T-helper 2 cell treated with Interferon-gamma antibody and Interleukin-4, amounts not matched to agents 100 ng/mL and 5 ng/mL, for 36 hours (primary cell): ENCODE results near the gene CPEB1. TPM values are rescaled to one million over a fixed set of nuclear protein-coding genes. Genes with fewer than 3 reads are reported as not detected.

Experiments used
- intact Hi-C: fragments of 100-400 bp; cut with micrococcal nuclease; formaldehyde crosslinking; loops from one replicate; pipeline ENCODE4 v1.15.1; 2023
- total RNA-seq: library from RNA; stranded (reverse); gene quantifications from 2 replicates; pipeline ENCODE4 v1.2.3, GENCODE V29; 2022

Gene CPEB1
- not detected in 2 replicates for total RNA-seq

DNA sequence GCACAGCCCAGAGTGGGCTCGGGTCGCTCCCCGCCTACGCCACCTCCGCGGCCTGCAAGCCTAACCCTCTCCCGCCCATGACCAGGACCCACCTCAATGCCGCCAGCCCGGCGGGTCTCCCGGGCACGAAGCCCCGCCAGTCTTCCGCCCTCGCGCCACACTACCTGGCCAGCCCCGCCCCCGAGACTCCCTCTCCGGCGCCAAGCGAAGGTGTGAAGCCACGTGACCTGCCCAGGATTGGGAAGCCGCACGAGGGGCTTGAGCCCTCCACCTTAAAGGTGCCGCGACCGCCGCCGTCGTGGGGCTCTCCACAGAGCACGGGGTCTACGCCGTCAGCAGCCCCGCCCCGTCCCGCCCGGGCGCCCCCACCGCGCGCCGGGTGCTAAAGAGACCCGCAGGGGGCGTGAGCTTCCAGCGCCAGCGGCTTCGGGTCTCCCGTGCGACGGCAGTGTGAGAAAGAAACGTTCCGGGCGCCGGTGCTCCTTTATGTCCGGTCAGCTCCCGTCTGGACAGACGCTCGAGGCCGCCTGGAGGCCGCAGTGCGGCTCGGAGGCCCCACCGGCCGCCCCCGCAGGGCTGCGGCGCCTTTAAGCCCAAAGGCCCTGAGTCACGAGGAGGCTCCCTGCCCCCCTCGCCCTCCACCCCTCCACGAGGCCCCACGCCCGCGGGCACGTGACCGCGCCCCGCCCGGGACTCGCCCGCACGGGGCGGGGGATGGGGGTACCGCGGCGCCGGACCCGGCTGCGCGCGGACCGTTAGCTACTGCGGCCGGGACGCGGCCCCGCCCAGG is at the start of gene CPEB1:
Gene CPEB1, minus strand, starts transcription at position 319 of the 790 bp plus-strand sequence. CDS start 18,904 bp downstream, outside the sequence.
- intact Hi-C loops: no loop called here

DNA sequence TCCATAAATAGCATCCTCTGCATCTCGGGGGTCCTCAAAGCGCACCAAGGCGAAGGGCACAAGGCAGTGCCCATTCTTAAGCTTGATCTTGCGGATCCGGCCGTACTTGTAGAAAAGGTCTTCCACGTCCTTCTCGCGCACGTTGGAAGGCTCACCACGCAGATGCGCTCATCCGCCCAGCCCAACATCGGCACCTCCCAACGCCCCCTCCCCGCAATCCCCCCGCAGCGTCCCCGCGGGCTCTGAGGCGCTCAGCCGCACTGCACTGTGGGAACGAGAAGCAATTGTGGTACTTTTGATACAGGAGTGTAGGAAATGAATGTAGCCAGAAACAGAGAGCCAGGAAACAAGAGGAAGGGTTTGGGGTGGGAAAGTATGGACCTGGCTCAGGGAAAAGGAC is 45.0 kb upstream of the CPEB1 start:
- intact Hi-C loops: no loop called here

DNA sequence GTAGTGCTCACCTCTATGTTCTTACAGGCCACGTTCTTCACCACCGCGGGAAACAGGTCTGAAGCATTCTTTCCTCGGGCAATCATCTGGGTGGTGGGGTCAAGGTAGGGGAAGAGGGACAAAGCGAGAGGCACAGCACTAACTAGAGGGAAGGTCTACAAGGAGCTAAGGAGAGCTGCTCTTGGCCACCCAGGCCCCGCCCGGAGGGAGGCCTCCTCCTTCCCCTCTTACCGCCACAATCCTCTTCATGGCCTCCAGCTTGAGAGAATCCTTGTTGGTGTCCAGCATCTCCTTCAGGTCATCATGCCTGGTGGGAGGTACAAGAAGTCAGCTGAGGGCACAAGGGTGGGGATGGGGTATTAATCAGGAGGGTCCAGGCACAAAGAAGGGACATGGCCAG is 42.0 kb upstream of the CPEB1 start:
- intact Hi-C loops: no loop called here

DNA sequence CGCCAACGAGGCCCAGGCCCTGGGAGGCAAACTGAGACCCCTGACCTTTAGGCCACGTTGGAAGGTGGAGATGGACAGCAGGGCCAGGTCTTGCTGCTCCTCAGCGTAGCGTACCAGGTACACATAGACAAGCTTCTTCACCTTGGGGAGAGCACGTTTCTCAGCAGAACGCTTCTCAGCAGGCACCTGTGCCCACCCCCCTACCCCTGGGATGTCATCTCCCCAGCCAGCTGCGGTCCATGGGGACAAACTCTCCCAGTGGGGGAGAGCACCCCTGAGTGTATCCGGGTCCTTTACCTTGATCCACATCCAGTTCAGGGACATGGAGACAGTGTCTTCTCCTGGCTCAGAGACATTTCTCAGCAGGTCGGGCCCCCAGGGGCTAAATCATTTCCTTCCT is 41.5 kb upstream of the CPEB1 start:
- intact Hi-C loops: no loop called here

DNA sequence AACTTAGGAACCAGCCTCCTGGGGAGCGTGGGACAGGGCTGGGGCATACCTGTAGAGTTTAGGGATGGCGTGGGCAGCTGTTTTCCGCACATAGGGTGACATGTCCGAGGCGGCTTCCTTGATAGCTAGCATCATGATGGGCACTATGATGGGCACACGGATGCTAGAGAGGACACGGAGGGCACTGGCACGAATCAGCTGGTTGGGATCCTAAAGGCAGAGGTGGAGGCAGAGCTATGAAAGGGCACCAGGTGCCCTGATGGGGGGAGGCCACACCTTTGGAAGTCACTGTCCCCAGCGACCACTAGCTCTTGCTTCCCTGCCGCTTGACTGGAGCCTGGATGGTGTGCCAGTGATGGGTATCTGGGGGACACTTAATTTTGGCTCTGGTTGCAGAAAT is 34.2 kb upstream of the CPEB1 start:
- intact Hi-C loops: no loop called here

DNA sequence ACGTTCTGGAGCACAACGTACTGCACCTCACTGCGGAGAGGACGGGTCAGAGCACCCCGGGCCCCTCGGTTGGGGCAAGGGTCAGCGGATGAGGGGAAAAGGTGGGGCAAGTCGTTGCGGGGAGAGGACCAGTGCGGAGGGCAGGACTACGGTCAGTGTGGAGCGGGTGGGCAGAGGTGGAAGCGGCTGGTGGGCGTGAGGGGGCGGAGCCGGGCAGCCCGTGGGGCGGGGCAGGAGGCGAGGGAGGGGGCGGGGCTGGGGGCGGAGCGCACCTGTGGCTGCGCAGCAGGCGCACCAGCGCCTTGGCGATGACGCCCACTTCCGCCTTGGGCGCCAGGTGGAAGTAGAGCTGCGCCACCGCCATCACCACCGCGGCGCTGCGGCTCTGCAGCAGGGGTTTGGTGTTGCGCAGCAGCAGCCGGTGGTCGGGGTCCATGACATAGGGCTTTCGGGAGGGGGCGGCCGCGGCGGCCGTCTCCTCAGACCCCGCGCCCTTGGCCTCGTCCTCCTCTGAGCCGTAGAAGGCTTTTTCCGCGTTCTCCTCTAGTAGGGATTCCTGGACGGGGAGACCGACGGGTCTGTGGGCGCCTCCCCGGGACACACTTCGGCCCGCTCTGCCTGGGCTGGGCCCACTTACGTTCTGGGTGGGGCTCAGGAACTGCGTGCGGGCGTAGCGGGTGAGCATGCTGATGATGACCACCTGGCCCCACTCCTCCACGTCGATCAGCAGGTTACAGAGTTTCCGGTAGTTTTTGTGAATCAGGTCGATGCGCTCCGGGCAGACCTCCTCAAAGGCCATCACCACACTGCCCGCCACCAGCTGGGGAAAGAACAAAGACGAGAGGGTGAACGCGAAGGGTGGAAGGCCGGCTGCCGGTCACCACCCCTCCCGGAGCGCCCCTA is 33.3 kb upstream of the CPEB1 start:
- intact Hi-C loops: loop anchor here (1.0 kb wide), 1 partner anchor 29 kb away; the partner anchor contains the start of gene AP3B2

DNA sequence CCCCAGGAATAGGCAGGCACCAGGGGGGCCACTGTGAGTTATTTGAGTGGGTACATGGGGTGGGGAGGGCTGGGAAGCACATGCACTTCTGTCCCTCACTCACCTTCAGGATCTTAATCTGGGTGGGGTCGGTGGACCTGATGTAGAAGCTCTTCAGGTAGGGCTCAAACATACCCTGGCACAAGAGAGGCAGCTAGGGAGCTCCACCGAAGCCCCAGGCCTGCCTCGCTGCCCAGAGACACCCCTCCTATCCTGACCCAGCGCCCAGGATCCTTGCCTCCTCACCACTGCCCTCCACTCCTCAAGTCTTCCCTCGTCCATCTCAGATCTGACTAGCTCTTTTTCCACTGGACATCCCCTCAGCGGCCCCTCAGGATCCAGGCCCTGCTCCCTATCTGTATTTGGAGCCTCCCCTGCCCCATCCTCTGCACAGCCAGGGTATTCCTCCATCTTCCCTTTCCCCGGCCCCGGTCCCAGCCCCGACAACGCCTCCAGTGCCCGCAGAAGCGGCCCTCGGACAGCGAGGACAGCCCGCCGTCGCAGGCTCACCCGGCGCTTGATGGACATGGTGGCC is 32.5 kb upstream of the CPEB1 start:
- intact Hi-C loops: loop anchor here (1.0 kb wide), 1 partner anchor 30 kb away; the partner anchor contains the start of gene AP3B2

DNA sequence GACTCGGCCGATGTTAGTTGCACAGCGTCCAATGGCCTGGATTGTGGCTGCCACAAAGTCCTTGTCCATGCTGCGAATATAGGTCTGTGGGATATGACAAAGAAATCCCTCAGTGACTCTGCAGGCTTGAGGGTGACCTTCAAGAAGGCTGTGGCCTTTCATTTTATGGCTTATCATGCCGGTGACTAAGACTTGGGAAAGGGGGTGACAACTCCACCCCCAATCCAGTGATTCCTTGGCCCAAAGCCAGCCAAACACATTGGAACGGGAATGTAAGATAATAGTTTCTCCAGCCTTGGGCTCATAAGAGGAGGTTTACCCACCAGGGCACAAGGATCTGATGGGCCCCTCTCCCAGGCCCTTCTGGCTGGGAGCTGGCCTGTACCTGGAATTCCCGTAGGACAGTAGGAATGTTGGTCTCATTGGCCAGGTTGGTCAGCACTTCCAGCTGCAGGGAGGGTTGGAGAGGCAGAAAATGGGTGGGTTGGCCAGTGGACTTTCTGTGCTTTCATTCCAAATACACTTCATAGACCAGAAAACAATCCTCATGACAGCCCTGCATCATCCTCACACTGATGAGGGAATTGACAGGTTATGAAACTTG is 30.7 kb upstream of the CPEB1 start:
- intact Hi-C loops: no loop called here

DNA sequence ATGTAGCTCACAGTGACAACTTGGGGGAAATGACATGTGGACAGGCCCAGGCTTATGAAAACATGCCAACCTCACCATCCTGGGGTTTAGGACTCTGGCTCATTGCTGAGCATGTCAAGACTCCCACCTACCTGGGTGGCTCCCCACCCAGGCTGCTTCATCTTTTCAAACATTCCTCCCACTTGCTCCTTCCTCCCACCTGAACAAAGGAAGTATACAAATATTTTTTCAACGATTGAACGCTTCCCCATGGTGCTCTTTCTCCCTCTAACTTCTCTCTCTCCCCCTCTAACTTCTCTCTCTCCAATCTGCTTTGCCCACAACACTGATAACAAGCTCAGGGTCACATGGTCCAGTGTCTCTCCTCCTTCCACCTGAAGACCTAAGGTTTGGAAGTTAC is 27.7 kb upstream of the CPEB1 start:
- intact Hi-C loops: no loop called here

DNA sequence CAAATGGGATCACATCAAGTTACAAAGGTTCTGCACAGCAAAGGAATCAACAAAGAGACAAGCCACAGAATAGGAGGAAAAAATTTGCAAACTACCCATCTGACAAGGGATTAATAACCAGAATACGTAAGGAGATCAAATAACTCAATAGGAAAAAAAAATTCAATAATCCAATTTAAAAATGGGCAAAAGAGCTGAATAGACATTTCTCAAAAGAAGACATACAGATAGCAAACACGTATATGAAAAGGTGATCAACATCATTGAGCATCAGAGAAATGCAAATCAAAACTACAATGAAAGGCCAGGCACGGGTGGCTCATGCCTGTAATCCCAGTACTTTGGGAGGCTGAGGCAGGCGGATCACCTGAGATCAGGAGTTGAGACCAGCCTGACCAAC is 23.5 kb upstream of the CPEB1 start:
- intact Hi-C loops: no loop called here

DNA sequence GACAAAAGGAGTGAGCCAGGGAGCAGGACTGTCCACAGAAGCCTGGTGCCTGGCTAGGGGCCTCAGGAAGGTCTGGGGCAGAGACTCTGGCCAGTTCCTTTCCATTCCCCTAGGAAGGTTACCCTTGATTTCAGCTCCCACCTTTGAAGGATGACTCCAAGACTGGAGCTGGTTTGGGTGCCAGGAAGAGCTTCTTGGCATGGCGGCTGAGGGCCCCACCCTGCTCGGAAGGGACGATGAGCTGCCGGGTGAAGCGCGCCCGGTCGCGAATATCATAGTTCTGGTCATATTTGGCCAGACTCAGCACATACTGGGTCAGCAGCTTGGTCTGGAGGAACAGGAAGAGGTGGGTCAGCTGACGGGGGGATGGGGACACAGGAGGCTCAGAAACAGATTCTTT is 19.4 kb upstream of the CPEB1 start:
- intact Hi-C loops: no loop called here

DNA sequence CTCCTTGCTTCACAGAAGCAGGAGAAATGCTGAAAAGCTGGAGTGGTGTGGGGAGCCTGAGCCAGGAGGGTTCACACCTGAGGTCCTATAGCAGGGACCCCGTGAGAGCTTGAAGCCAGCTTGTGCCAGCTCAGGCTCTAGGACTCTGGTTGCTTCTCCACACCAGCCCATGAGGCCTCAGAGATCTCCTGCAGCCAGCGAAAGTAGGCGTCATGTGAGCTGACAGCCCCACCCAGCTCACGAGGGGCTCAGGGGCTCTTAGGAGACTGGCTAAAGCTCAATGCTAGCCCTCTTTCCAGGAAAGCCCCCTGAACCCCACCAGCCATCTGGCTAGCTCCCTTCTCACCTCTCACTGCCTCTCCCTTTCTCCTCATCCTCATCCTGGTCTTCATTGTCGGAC is 16.9 kb upstream of the CPEB1 start:
- intact Hi-C loops: no loop called here

DNA sequence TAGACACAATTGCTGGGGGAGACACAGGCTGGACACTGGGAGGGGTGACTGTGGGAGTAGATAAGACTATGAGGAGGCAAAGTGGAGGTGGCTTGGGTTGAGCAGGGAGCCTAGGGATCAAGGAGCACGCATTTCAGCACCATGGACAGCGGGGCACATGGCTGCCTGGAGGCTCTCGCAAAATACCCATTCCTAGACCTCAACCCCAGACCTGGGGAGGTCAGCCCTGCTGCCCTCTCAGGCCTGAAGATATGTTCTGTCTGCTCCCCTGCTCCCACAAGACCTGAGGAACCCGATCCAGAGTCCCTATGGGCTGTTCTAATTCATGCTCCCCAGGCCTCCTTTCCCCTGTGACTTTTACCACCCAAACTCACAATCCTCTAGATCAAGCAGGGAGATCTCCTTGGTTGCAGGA is 16.0 kb upstream of the CPEB1 start:
- intact Hi-C loops: loop anchor here (1.0 kb wide), 1 partner anchor 46 kb away; the partner anchor contains the start of gene AP3B2

DNA sequence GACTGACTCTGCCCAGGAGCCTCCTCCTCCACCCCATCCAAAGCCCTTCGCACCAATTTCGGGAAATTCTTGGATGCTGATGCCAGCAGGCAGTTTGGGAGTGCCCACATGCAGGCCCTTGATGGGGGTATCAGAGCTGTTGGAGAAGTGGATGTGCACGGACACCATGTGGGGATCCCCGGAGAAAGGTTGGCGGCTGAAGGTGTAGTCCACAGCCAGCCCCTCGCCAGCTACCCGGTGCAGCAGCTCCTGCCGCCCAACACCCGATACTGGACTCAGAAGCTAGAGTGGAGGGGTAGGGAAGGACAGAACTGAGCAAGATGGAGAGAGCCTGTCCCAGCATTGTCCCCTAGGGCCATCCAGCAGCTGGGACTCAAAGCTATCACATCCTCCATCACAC is 15.5 kb upstream of the CPEB1 start:
- intact Hi-C loops: loop anchor here (1.0 kb wide), 1 partner anchor 47 kb away; the partner anchor contains the start of gene AP3B2

DNA sequence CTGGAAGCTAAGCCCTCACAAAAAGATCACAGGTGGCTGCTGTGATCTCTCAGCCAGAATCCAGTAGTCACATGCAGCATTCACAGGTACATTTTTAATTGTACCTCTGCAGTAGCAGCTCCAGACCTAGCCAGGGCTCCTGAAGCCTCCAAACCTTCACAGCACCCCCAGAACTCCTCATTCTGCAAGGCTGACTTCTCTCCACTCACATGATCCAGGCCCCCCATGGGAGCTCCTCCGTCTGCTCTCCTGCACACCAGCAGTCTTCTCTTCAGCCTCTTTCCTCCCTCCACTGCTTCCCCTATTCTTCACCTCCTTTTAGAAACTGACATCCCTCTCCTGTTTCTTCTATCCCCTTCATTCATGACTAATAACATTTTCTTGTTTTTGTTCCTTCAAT is 13.2 kb upstream of the CPEB1 start:
- intact Hi-C loops: no loop called here

DNA sequence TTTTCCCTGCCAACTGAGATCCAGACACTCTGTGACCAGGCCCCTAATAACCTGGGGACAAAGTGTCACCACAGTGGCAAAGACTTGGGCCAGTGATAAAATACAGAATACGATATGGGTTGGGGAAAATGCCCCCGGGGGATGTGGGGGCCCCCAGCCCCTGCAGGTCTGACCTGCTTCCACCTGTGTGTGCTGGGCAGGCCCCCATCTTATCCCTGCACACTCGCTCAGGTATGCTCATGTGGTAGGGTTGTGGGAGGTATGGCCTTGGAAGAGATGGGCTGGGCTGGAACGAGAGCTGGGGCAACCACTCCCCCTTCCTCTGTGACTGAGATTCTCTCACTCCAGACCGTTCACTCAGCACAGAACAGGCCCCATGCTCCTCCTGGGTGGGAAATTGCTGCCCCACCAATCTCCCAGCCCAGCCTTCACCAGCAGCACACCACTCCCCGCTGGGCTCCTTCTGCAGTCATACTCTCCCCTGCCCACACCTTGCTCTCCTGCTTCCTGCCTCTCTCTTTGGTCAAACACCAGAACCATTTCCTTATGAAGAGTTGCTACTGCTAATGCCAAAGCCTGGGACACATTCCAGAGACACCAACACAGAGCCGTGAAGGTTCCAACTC is 9.6 kb upstream of the CPEB1 start:
- intact Hi-C loops: no loop called here

DNA sequence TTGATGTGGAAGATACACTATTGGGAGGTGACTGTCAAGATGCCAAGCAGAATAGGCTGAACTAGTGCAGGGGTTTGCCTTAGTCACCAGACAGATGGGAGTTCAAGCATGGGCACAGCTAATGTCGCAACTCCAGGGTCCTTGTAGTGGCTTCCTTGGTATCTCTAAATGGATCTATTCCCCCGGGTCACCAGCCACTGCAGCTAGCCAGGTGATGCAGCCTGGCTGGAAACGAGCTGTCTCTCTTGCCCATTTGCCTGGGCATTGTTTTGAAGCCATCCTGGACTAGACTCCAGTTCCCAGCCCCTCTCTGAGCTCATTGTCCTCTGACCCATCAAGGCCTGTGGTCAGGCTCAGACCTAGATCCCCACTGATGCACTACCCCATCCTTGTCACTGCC is 8.4 kb upstream of the CPEB1 start:
- intact Hi-C loops: no loop called here

DNA sequence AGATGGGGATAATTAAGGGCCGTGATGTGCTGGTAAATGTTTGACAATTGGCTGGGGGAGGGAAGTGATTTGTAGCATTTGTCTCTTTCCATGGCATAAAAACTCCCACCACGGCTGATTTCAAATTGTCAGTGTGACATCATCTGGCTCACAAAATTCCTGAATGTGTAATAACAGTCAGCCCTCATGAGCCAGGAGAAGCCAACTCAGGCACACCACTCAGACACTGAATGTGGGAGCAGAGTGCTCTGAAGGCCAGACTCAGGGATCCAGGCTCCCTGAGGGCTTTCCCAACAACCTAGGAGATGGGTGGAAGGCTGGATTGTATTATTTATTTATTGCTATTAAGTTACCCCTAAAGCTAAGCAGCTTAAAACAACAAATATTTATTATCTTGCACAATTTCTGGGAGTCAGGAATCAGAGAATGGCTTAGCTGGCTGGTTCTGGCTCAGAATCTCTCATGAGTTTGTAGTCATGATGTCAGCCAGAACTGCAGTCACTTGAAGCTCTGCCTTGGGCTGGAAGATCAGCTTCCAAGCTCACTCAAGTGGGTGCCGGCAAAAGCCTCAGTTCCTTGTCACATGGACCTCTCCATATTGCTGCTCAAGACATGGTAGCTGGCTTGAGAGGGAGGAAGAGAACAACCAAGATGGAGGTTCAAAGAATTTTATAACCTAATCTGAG is 6.5 kb upstream of the CPEB1 start:
- intact Hi-C loops: no loop called here

DNA sequence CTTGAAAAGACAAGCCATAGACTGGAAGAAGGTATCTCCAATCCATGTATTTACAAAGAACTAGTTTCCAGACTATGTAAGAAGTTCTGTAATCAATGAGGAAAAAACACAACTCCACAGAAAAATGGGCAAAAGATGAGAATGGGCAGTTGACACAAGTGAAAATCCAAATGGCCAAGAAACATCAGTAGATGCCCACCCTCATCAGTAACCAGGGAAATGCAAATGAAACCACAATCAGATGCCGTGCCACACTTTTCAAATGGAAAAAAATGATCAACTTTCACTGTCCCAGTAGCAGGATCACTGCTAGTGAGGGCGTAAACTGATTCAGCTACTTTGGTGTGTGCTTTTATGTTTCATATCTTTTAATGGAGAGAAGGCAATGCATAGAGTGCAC is 4.5 kb upstream of the CPEB1 start:
- intact Hi-C loops: no loop called here

DNA sequence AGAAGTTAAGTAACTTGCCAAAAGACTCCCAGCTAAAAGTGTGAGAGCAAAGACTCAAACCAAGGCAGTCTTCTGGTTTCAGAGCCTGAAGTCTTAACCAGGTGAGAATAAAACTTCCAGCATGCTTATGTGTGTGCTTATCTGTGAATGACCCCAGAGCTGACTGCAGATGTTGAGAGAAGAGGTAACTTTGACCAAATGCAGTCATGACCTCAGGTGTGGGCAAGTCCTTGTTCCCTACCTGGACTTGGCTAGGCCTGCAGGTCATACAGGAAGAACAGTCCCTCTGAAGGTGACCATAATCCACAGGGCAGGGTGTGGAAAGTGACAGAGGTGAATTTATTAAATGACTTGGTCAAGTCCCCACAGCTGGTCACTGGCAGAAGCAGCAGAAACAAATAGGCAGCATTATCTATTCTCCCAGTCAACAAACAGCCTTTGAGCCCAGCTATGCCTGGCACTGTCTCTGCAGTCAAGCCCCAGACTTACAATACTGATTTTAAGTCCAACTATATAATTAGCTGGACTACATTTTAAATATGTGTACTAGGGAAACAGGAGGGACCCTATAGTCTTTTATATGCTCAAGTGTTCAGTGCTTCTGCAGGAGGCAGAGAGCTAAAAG is 3.0 kb upstream of the CPEB1 start:
- intact Hi-C loops: no loop called here
